GM12891 (cell line): ENCODE measurements around the gene STPG3.

Experiments
- POLR2A ChIP-seq: IDR thresholded peaks from 2 replicates; pipeline ENCODE4 v1.6.1; 2011; ENCODE audit warnings: low read depth, low read length, control low read depth
- POLR2AphosphoS5 ChIP-seq: IDR thresholded peaks from 2 replicates; pipeline ENCODE4 v1.6.1; 2011; ENCODE audit warnings: low read depth, low read length, control low read depth

DNA sequence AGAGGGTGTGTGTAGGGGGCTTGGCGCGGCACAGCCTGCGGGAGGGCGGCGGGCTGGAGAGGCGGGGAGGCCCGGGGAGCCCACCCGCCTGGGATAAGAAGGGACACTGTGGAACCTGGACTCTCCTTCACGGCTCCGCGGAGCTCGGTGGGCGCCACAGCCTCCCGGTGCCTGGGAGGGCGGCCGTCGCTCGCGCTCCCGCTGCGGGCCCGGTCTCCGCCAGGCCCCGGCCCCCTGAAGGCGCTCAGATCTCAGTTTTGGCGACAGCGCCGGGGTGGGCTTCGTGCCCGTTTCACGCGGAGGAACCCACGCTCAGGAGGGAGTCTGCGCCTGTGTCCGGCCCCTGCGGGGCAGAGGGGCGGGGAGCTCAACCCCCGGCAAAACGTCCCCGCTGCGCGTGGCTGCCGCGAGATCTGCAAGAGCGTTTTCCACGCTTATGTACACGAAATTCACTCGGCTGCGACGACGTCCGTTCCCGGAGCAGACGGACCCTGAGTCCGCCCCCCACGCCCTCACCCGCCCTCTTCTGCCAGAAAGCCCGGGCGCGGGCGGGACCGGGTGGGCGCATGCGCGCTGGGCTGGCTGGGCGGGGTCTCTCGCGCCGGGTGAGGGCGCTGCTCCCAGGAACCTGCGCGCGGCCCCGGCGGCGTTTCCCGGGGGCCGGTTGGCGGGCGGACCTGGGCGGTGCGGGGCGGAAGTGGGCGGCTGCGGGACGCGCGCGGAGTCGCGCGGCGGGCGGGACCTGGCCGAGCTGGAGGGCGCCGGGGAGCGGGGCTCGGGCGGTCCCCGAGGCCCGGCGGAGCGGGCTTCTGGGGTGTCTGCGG is 3.8 kb downstream of the STPG3 start, which contains the start of gene NELFB:
- no peak for TF ChIP-seq POLR2A
- 0 out of 2 replicates have a peak, but pooled peaks have one; percentile 33 for TF ChIP-seq POLR2AphosphoS5
